Lower leg skin (tissue), 3 donors: ENCODE measurements around the gene SFMBT2.

Source experiments
- POLR2A ChIP-seq, 2 donors: fragments of 450-650 bp; IDR thresholded peaks; one replicate each; pipeline ENCODE4 v1.6.1; 2016 to 2017; ENCODE audit warnings: antibody characterized with exemption in 2 of 2, mild to moderate bottlenecking in 1 of 2, moderate library complexity in 1 of 2
- TF ChIP-seq, protein P1 (sequence below), 3 donors: fragments of 450-650 bp; IDR thresholded peaks; one replicate each; pipeline ENCODE4 v1.5.1; 2016; ENCODE audit warnings: antibody characterized with exemption in 3 of 3, mild to moderate bottlenecking in 3 of 3, moderate library complexity in 2 of 3

DNA sequence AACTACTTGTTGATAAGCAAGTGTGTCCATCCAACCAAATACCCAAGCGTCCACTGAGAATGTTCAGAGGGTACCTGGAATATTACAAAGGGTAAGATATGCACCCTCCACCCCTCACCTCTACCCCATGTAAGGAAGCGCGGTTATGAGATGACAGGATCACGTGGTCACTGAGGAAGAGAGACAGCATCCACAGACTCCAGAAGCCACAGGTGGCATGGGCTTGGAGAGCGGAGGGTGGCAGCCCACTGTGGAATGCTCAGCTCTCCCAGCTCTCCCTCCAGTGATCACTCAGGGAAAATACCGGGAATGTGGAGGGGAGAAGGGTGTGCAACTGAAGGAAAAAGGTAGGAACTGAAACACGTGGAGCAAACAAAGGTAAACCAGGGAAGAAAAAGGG lies 25.7 kb downstream of the SFMBT2 start:
- TF ChIP-seq, protein P1, sequence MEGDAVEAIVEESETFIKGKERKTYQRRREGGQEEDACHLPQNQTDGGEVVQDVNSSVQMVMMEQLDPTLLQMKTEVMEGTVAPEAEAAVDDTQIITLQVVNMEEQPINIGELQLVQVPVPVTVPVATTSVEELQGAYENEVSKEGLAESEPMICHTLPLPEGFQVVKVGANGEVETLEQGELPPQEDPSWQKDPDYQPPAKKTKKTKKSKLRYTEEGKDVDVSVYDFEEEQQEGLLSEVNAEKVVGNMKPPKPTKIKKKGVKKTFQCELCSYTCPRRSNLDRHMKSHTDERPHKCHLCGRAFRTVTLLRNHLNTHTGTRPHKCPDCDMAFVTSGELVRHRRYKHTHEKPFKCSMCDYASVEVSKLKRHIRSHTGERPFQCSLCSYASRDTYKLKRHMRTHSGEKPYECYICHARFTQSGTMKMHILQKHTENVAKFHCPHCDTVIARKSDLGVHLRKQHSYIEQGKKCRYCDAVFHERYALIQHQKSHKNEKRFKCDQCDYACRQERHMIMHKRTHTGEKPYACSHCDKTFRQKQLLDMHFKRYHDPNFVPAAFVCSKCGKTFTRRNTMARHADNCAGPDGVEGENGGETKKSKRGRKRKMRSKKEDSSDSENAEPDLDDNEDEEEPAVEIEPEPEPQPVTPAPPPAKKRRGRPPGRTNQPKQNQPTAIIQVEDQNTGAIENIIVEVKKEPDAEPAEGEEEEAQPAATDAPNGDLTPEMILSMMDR (IDR thresholded peaks at IDR 0.05): no peak
- no peak for TF ChIP-seq POLR2A (IDR thresholded peaks at IDR 0.05)
